Neuron (in vitro differentiated cells): ENCODE results near the gene AIFM3.
A peak's percentile ranks its signal among the peaks of the same experiment; 100 is the strongest.
"Not testable (repeated sequence)": the region's sequence is repeated elsewhere in the genome, so short reads cannot be mapped to it uniquely, and the experiment has no call there.

ENCODE experiments used
- H2AFZ ChIP-seq: one replicate; pipeline ENCODE4 v1.6.1; 2013; ENCODE audit warnings: low read depth, mild to moderate bottlenecking, inconsistent platforms, low read length, moderate library complexity
- H3K27me3 ChIP-seq: one replicate; pipeline ENCODE4 v1.6.1; 2013; ENCODE audit warnings: low read length; ENCODE audit not compliant: insufficient read depth
- H3K36me3 ChIP-seq: one replicate; pipeline ENCODE4 v1.6.1; 2013; ENCODE audit warnings: low read length; ENCODE audit not compliant: insufficient read depth
- H3K4me1 ChIP-seq: one replicate; pipeline ENCODE4 v1.6.1; 2013; ENCODE audit warnings: low read length; ENCODE audit not compliant: insufficient read depth
- H3K4me3 ChIP-seq: 2 replicates; pipeline ENCODE4 v1.5.1; 2013; ENCODE audit warnings: mild to moderate bottlenecking, low read length, moderate library complexity
- H3K9me3 ChIP-seq: one replicate; pipeline ENCODE4 v1.6.1; 2013; ENCODE audit warnings: low read length

The AIFM3 gene

DNA sequence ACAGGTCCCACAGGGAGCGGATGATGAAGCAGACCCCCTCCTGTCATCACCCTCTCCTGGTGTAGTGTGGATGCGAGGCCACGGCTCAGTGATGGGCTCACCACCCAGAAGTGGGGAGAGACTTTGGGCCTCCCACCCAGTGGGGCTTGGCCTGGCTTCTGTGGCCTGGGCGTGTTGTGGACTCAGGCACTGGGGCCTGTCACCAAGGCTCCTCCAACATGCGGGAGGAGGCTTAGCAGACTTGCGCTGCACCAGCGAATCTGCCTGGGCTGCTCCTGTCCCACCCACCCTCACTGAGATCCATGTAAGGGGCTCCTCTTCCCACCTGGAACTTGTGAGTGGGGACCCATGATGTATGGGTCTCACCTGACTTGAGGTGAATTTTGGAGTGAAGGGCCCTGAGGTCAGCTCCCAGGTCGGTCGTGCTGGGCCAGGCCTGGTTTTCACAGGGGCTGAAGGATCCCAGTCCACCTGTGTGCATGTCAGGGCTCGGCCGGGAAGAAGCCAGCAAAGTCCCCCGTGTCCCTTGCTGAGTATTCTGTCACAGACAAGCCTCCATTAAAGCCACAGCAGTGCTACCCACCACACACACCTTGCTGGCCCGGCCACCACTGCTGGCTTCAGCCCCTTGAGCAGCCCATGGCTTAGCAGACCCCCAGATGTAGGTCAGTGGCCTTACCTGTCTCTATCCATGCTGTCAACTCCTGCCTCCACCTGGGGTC is 30.6 kb downstream of the AIFM3 start:
- H2AFZ ChIP-seq: no peak overlapping the region
- H3K36me3 ChIP-seq: peaks cover 43% of the 10 kb centered on the region
- no peaks in the 10 kb centered on the region for H3K27me3 ChIP-seq
- H3K4me3 ChIP-seq: no peak overlapping the region
- peaks cover 13% of the 10 kb centered on the region for H3K4me1 ChIP-seq
- H3K9me3 ChIP-seq: no peaks in the 10 kb centered on the region

- H3K4me3 ChIP-seq: no peak overlapping the region
- peaks cover 38% of the 10 kb centered on the region for H3K36me3 ChIP-seq
Observed at GRCh38 chr22:20998411-20999336, 31.6 kb downstream of the AIFM3 start.

GRCh38 chr22:20999350-21000206 is 32.5 kb downstream of the AIFM3 start:
- Histone ChIP-seq H3K9me3 (no peaks in the 10 kb centered on the region), H3K4me1 (peaks cover 19% of the 10 kb centered on the region), H3K4me3 (no peak overlapping the region), H3K27me3 (no peaks in the 10 kb centered on the region), H2AFZ (no peak overlapping the region), H3K36me3 (peaks cover 35% of the 10 kb centered on the region)

More at GRCh38 chr22:20998411-20999336, 31.6 kb downstream of the AIFM3 start:
- Histone ChIP-seq H2AFZ (no peak overlapping the region), H3K9me3 (no peaks in the 10 kb centered on the region), H3K4me1 (peaks cover 19% of the 10 kb centered on the region), H3K27me3 (no peaks in the 10 kb centered on the region)

- H3K4me1 ChIP-seq: peaks cover 19% of the 10 kb centered on the region
- no peaks in the 10 kb centered on the region for H3K27me3 ChIP-seq
- peaks cover 32% of the 10 kb centered on the region for H3K36me3 ChIP-seq
- no peaks in the 10 kb centered on the region for H3K9me3 ChIP-seq
- no peak overlapping the region for H2AFZ ChIP-seq
- peak overlapping the region; percentile 60 for H3K4me3 ChIP-seq
Observed at GRCh38 chr22:21000207-21000986, 33.3 kb downstream of the AIFM3 start.

DNA sequence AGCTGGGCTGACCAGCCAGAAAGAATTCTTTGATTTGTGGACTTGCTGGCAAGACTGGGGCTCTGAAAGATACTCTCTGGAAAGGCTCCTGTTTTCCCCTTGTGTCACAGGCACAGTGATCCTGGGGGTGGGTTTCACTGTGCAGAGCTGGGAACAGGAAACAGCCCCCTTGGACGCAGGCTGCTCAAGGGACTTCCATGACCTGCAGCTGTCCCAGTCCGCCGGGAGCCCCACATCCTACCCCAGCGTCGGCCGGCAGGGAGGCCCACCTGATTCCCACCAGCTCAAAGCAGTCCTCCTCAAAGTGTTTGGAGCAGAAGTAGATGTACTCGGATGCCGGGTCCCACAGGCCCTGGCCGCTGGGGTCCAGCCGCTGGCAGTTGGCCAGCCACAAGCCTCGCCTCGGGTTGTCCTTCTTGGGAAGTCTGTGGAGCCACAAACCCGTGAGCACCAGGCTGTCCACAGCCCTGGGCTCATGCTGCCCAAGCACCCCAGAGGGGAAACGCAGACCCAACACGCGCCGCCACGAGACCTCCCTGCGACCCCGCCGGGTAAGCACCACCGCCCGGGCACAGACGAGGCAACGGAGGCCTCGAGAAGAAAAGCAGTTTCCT is 34.0 kb downstream of the AIFM3 start:
- H3K4me3 ChIP-seq: peak overlapping the region; percentile 60
- H3K36me3 ChIP-seq: peaks cover 30% of the 10 kb centered on the region
- peak overlapping the region; percentile 61 for H2AFZ ChIP-seq
- H3K9me3 ChIP-seq: no peaks in the 10 kb centered on the region
- H3K27me3 ChIP-seq: no peaks in the 10 kb centered on the region
- H3K4me1 ChIP-seq: peaks cover 19% of the 10 kb centered on the region

DNA sequence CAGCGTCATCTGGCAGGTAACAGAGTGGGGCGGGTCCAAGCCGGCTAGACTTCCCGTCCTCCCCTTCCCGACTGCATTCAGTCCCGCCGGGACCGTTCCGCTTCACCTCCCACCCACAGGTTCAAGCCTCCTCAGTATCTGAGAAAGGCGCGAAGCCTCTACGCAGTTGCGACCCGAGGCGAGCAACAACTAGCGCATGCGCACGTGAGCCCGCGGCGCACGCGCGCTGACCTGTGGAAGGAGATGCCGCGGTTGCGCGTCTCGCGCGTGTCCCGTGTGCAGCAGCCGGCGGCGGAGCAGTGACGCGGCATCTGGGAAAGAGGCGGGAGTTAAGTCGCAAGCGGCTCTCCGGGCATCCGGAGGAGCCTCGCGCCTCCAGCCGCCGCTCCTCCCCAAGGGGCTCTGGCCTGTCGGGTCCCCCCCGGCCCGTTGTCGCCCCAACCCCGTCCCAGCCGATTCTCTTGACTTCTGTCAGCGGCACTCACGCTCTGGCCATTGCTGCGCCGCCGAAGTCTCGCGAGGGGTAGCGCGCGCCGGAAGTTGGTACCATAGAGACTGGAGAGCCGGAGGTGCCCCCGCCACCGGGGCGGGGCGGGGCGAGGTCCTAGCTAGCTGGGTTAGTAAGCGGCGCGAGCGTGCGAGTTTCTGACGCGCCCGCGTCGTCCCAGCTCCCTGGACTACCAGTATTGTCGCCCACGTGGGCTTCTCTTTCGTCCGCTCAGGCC is 34.7 kb downstream of the AIFM3 start, which contains the start of gene THAP7:
THAP7 (minus strand) TSS at position 518 of the 725 bp plus-strand sequence; CDS start at position 311, 207 bp downstream.
- Histone ChIP-seq H3K4me1 (peaks cover 19% of the 10 kb centered on the region), H3K36me3 (peaks cover 29% of the 10 kb centered on the region), H2AFZ (peak within 1 kb of the TSS; percentile 61), H3K27me3 (no peaks in the 10 kb centered on the region), H3K4me3 (peak within 1 kb of the TSS; percentile 60), H3K9me3 (no peaks in the 10 kb centered on the region)

GRCh38 chr22:21003782-21004181 is 36.7 kb downstream of the AIFM3 start:
- H3K4me3 ChIP-seq: no peak overlapping the region

DNA sequence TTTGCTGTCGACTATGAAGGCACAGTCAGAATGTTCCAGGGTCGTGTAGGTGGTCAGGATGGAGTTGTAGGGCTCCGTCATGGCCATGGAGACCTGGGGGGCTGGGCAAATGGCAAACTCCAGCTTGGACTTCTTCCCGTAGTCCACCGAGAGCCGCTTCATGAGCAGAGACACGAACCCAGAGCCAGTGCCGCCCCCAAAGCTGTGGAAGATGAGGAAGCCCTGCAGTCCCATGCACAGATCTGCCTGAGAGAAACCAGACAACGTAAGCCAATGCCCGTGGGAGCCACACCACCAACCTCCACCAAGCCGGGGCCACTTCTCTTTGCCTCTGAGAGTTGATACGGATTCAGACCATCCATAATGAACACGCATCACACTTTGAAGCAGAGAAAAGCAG is 42.2 kb downstream of the AIFM3 start:
- not testable (repeated sequence) for H3K36me3 ChIP-seq, H3K27me3 ChIP-seq, H3K4me3 ChIP-seq, H3K9me3 ChIP-seq, H2AFZ ChIP-seq
- peaks cover 11% of the 10 kb centered on the region for H3K4me1 ChIP-seq

More at GRCh38 chr22:21003782-21004181, 36.7 kb downstream of the AIFM3 start:
- Histone ChIP-seq H3K9me3 (no peaks in the 10 kb centered on the region), H3K36me3 (peaks cover 23% of the 10 kb centered on the region), H3K27me3 (no peaks in the 10 kb centered on the region), H3K4me1 (peaks cover 19% of the 10 kb centered on the region), H2AFZ (no peak overlapping the region)

- Histone ChIP-seq H3K4me3 (no peak overlapping the region), H3K36me3 (peaks cover 8% of the 10 kb centered on the region), H3K9me3 (no peaks in the 10 kb centered on the region), H3K27me3 (no peaks in the 10 kb centered on the region), H3K4me1 (peaks cover 17% of the 10 kb centered on the region), H2AFZ (no peak overlapping the region)
Observed at GRCh38 chr22:21009638-21010425, 42.8 kb downstream of the AIFM3 start.

- Histone ChIP-seq H3K27me3 (no peaks in the 10 kb centered on the region), H3K4me3 (no peak overlapping the region), H3K9me3 (no peaks in the 10 kb centered on the region), H3K4me1 (peaks cover 24% of the 10 kb centered on the region), H2AFZ (no peak overlapping the region), H3K36me3 (peaks cover 8% of the 10 kb centered on the region)
Observed at GRCh38 chr22:21010426-21011113, 43.5 kb downstream of the AIFM3 start.
